Endothelial cell of umbilical vein (primary cell): ENCODE measurements around the gene MAP4K4. TPM values are rescaled to one million over a fixed set of nuclear protein-coding genes. Genes with fewer than 3 reads are reported as not detected.

ENCODE experiments used
- BruUV-seq: library from RNA; stranded (reverse); fragments of 400-500 nt; replicated peaks from 2 replicates; lab custom pipeline; 2021; lab: Mats Ljungman, UMichigan
- CTCF ChIA-PET: fragments of 300-600, 350-600 bp; sonication (Branson Sonifier 250); formaldehyde crosslinking; loops from one replicate; lab custom pipeline; 2021; ENCODE audit warnings: antibody characterized with exemption, inconsistent platforms; lab: Charles Lee
- POLR2A ChIA-PET: fragments of 300-600, 350-600 bp; sonication (Branson Sonifier 250); formaldehyde crosslinking; loops from one replicate; lab custom pipeline; 2021; ENCODE audit warnings: antibody characterized with exemption, inconsistent platforms; lab: Charles Lee
- DNase-seq: peaks from one replicate; pipeline ENCODE4 v3.0.0-alpha.2; 2011; ENCODE audit warnings: low read depth, low spot score
- FAIRE-seq: peaks from 2 replicates; lab custom pipeline; 2011; peaks lifted over from hg19 to GRCh38; lab: Jason Lieb, UNC
- H2AFZ ChIP-seq: 2 replicates; pipeline ENCODE4 v1.6.0; 2012; ENCODE audit warnings: low read depth, low read length, control low read depth, inconsistent platforms
- H3K27ac ChIP-seq: 2 replicates; pipeline ENCODE4 v1.5.1; 2011; ENCODE audit warnings: low read depth, mild to moderate bottlenecking, control low read depth, low read length, moderate library complexity; ENCODE audit not compliant: insufficient read depth
- H3K27me3 ChIP-seq, 2 experiments: 2 replicates each; pipeline versions ENCODE4 v1.6.0 to v1.6.1; 2011; ENCODE audit warnings: low read length in 2 of 2, mixed read lengths in 1 of 2; ENCODE audit not compliant: control insufficient read depth in 2 of 2, insufficient read depth in 2 of 2
- H3K36me3 ChIP-seq, 2 experiments: 2 replicates in 1 of 2; 3 replicates in 1 of 2; pipeline ENCODE4 v1.5.1; 2011; ENCODE audit warnings: low read length in 2 of 2, mild to moderate bottlenecking in 1 of 2, moderate library complexity in 1 of 2; ENCODE audit not compliant: control insufficient read depth in 2 of 2, insufficient read depth in 2 of 2; ENCODE audit errors: extremely low read depth in 1 of 2
- H3K4me1 ChIP-seq: 3 replicates; pipeline ENCODE4 v1.5.1; 2011; ENCODE audit warnings: mild to moderate bottlenecking, low read length; ENCODE audit not compliant: control insufficient read depth, insufficient read depth; ENCODE audit errors: extremely low read depth
- H3K4me2 ChIP-seq: 2 replicates; pipeline ENCODE4 v1.6.1; 2011; ENCODE audit warnings: low read length, control low read depth, mixed read lengths; ENCODE audit not compliant: insufficient read depth
- H3K4me3 ChIP-seq, 3 experiments: fragments of 200-600 bp in 1 of 3; sonication (generic), shearing (Covaris generic) in 1 of 3; replicated peaks in 1 of 3; 2 replicates each; pipeline ENCODE4 v1.5.1; 2011 to 2016; ENCODE audit warnings: control low read depth in 3 of 3, low read length in 3 of 3, mild to moderate bottlenecking in 2 of 3, inconsistent platforms in 1 of 3, low read depth in 1 of 3, moderate library complexity in 1 of 3; ENCODE audit not compliant: insufficient read depth in 1 of 3
- H3K79me2 ChIP-seq: 2 replicates; pipeline ENCODE4 v1.6.0; 2012; ENCODE audit warnings: low read length, inconsistent platforms; ENCODE audit not compliant: control insufficient read depth, insufficient read depth
- H3K9ac ChIP-seq: replicated peaks from 2 replicates; pipeline ENCODE3; 2011; ENCODE audit warnings: low read length, control low read depth; ENCODE audit not compliant: insufficient read depth; ENCODE audit errors: extremely low read depth
- H3K9me1 ChIP-seq: replicated peaks from 3 replicates; pipeline ENCODE4 v1.6.0; 2011; ENCODE audit warnings: mild to moderate bottlenecking, low read length; ENCODE audit not compliant: control insufficient read depth, insufficient read depth; ENCODE audit errors: extremely low read depth
- H3K9me3 ChIP-seq: replicated peaks from 2 replicates; pipeline ENCODE4 v1.5.1; 2012; ENCODE audit warnings: low read length, inconsistent platforms; ENCODE audit not compliant: control insufficient read depth, insufficient read depth
- H4K20me1 ChIP-seq: replicated peaks from 2 replicates; pipeline ENCODE3; 2011; ENCODE audit warnings: mild to moderate bottlenecking, low read length; ENCODE audit not compliant: control insufficient read depth, insufficient read depth; ENCODE audit errors: extremely low read depth
- CTCF ChIP-seq, 2 donors: IDR thresholded peaks; 1 replicate in 1 of 2; 2 replicates in 1 of 2; pipeline ENCODE4 v1.5.1; 2011; ENCODE audit warnings: low read length in 2 of 2, mild to moderate bottlenecking in 2 of 2, moderate library complexity in 2 of 2, control low read depth in 1 of 2, inconsistent platforms in 1 of 2, low read depth in 1 of 2; ENCODE audit not compliant: insufficient read depth in 1 of 2; ENCODE audit errors: extremely low read depth in 1 of 2
- EZH2 ChIP-seq: IDR thresholded peaks from 2 replicates; pipeline ENCODE4 v1.6.1; 2012; ENCODE audit warnings: borderline replicate concordance, low read depth, mild to moderate bottlenecking, moderate library complexity, low read length, inconsistent platforms; ENCODE audit not compliant: severe bottlenecking
- FOS ChIP-seq: IDR thresholded peaks from 2 replicates; pipeline ENCODE4 v1.6.1; 2011; ENCODE audit warnings: mild to moderate bottlenecking, low read length, moderate library complexity, borderline replicate concordance; ENCODE audit not compliant: insufficient read depth
- GATA2 ChIP-seq: IDR thresholded peaks from 2 replicates; pipeline ENCODE4 v1.7.0; 2011; ENCODE audit warnings: low read depth, mild to moderate bottlenecking, moderate library complexity, mixed read lengths, low read length; ENCODE audit not compliant: insufficient read length, insufficient read depth
- JUN ChIP-seq: IDR thresholded peaks from 2 replicates; pipeline ENCODE4 v1.6.1; 2011; ENCODE audit warnings: borderline replicate concordance, low read depth; ENCODE audit not compliant: insufficient read length, insufficient read depth
- MAX ChIP-seq: IDR thresholded peaks from 2 replicates; pipeline ENCODE4 v1.6.1; 2011; ENCODE audit not compliant: insufficient read depth, insufficient read length
- MYC ChIP-seq: IDR thresholded peaks from one replicate; pipeline ENCODE4 v1.6.1; 2011; ENCODE audit warnings: mild to moderate bottlenecking, low read depth, low read length
- POLR2A ChIP-seq: IDR thresholded peaks from 2 replicates; pipeline ENCODE4 v1.6.1; 2012; ENCODE audit warnings: low read depth, mild to moderate bottlenecking, control low read depth, low read length
- POLR2AphosphoS5 ChIP-seq: IDR thresholded peaks from 2 replicates; pipeline ENCODE4 v1.6.1; 2012; ENCODE audit warnings: low read depth, mild to moderate bottlenecking, control low read depth, low read length, moderate library complexity; ENCODE audit not compliant: insufficient read depth
- dilution Hi-C: fragments of 300-500 bp; cut with MboI; formaldehyde crosslinking; loops from one replicate; pipeline ENCODE4 v1.15.0; 2019; ENCODE audit warnings: low sequenced_read_pairs; ENCODE audit not compliant: extremely low pct_ligation_motif_present
- intact Hi-C: fragments of 100-400 bp; cut with micrococcal nuclease; formaldehyde crosslinking; loops from one replicate; pipeline ENCODE4 v1.10.0; 2022
- polyA plus RNA-seq, 4 experiments: library from polyadenylated mRNA; depleted of rRNA in 3 of 4; stranded (reverse) in 3 of 4; unstranded in 1 of 4; fragments of >200 nt; gene quantifications; 2 replicates each; pipeline versions ENCODE4 v1.2.1 to v1.2.3, GENCODE V29; 2011 to 2012; ENCODE audit warnings: missing spikeins in 1 of 4
- total RNA-seq: library from RNA; stranded (reverse); gene quantifications from 2 replicates; pipeline ENCODE4 v1.2.3, GENCODE V29; 2021

Gene MAP4K4
- total and polyA plus RNA-seq, 2 donors (not counting 3 experiments of a cell fraction or from before 2014, with no cell fraction given), result 79.4 to 269 TPM

GRCh38 chr2:101679037-101679726, 18.3 kb upstream of the MAP4K4 start:
- H3K4me1 ChIP-seq, result no peaks in the 10 kb centered on the region
- no peak overlapping the region for H3K4me2 ChIP-seq
- no peak overlapping the region for H3K4me3 ChIP-seq
- no peak overlapping the region for H3K27ac ChIP-seq
- TF ChIP-seq MAX, result no peak
- TF ChIP-seq CTCF (IDR thresholded peaks at IDR 0.05; ENCODE audit: extremely low read depth in 1 of 2, insufficient read depth in 1 of 2, low read depth in 1 of 2, low read length in 2 of 2), result no peak
- no peak for TF ChIP-seq FOS
- TF ChIP-seq POLR2A, result no peak
- no peak for TF ChIP-seq POLR2AphosphoS5
- no peak for TF ChIP-seq GATA2
- TF ChIP-seq MYC, result no peak
- no peak for TF ChIP-seq EZH2
- no peak for TF ChIP-seq JUN
- no peak for FAIRE-seq
- no peaks in the 10 kb centered on the region for H3K9me1 ChIP-seq
- dilution Hi-C loops (no loop called here), intact Hi-C loops (no loop called here)
- H4K20me1 ChIP-seq, result no peaks in the 10 kb centered on the region
- POLR2A ChIA-PET, result no interaction called here
- H3K79me2 ChIP-seq, result no peaks in the 10 kb centered on the region
- H3K36me3 ChIP-seq, result no peaks in the 10 kb centered on the region
- no peaks in the 10 kb centered on the region for H3K9me3 ChIP-seq
- H3K9ac ChIP-seq, result no peak overlapping the region
- BruUV-seq, result no TSS peak
- H3K27me3 ChIP-seq, result no peaks in the 10 kb centered on the region
- no peak overlapping the region for H2AFZ ChIP-seq
- CTCF ChIA-PET, result no interaction called here
- DNase-seq, result no peak
